ENCODE data around the gene ENO1.
A peak's percentile ranks its signal among the peaks of the same experiment; 100 is the strongest.

ENO1 gene

GRCh38 chr1:8871965-8872399 is 6.5 kb downstream of the ENO1 start:
- DNase-seq (ENCODE audit: low read depth in 2 of 3, low spot score in 2 of 3): no peak

DNA sequence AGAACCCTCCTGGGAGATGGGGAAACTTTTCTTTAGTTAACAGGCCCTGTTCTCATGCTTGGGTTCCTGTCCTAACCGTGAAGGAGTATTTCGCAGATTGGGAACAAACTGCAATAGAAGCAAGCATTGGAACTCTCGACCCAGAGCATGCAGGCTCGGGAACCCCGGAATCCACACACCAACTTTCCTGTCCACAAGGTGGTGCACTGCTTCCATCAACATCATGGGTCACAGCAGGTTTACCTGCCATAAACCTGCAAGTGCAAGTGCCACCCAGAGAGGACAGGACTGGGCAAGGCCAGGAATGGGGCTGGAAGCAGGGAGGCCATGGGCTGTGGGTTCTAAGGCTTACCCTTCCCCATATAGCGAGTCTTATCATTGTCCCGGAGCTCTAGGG is 6.9 kb downstream of the ENO1 start:
- DNase-seq (ENCODE audit: low read depth in 2 of 3, low spot score in 2 of 3): no peak

- no peak for DNase-seq (ENCODE audit: low read depth in 2 of 3, low spot score in 2 of 3)
Observed at GRCh38 chr1:8870616-8871538, 7.6 kb downstream of the ENO1 start.

- no peak for DNase-seq (ENCODE audit: low read depth in 2 of 3, low spot score in 2 of 3)
Observed at GRCh38 chr1:8870103-8870502, 8.4 kb downstream of the ENO1 start.

- no peak for DNase-seq (ENCODE audit: low read depth in 2 of 3, low spot score in 2 of 3)
Observed at GRCh38 chr1:8867878-8868567, 10.5 kb downstream of the ENO1 start.

DNA sequence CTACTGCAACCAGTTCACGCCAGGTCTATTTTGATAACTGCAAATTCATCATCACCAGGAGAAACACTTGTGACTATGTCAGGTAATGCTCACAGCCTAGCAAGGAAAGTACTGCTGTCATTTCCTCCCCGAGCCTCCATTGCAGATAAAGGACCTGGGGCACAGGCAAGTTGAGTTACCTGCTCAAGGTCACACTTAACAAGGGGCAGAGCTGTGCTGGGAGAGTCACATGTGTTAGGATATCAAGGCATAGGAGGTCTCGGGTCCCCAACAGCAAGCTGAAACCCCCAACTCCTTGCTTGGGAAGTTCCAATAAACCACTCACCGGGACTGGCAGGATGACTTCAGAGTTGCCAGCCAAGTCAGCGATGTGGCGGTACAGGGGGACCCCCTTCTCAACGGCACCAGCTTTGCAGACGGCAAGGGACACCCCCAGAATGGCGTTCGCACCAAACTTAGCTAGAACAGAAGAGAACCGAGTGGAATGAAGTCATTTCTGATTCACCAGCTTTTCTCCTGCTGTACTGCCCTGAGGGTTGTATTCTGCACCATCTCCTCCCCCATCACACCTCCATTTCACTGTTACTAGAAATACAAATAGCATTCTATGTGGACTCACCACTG is 11.6 kb downstream of the ENO1 start:
- no peak for DNase-seq (ENCODE audit: low read depth in 2 of 3, low spot score in 2 of 3)

DNA sequence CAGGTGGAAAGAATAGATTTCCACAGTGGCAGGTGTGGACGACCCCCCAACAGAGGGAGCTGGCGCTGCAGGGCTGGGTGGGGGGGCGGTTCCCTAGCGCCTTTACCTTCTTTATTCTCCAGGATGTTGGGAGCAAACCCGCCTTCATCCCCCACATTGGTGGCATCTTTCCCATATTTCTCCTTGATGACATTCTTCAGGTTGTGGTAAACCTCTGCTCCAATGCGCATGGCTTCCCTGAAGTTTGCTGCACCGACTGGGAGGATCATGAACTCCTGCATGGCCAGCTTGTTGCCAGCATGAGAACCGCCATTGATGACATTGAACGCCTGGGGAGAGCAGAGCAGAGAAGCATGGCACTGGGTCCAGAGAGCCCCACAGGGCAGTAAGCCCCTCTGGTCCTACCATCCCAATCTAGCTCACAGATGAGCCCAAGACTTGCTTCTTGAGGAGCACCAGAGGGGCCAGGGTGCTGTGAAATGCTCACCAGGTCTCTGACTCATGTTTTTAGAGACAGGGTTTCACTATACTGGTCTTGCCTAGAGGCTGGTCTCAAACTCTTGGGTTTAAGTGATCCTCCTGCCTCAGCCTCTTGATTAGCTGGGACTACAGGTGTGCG is 12.2 kb downstream of the ENO1 start:
- DNase-seq (ENCODE audit: low read depth in 2 of 3, low spot score in 2 of 3): no peak

DNA sequence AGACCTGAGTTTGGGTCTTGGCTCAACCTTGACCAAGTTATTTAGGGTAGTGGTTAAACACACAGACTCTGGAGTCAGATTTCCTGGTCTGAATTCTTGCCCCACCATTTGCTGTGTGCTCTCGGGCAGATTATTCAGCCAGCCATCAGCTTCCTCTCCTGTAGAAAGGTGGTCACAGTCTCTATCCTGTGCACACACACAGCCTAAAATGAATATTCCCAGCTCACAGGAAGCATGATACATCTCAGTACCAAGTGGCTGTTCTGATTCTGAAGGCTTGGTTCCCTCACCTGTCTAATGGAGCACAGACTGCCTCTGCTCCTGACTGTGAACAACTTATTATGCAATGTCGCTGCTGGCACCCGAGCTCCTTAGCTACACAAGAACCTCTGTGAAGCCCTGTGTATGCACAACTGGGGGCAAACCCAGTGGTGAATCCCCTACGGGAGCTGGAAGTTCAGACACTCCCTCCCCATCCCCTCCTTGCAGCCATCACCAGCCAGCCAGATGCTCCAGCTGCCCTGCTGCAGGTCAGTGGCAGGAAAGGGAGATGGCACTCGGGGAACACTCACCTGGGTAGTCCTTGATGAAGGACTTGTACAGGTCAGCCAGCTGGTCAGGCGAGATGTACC is 13.7 kb downstream of the ENO1 start:
- no peak for DNase-seq (ENCODE audit: low read depth in 2 of 3, low spot score in 2 of 3)

DNA sequence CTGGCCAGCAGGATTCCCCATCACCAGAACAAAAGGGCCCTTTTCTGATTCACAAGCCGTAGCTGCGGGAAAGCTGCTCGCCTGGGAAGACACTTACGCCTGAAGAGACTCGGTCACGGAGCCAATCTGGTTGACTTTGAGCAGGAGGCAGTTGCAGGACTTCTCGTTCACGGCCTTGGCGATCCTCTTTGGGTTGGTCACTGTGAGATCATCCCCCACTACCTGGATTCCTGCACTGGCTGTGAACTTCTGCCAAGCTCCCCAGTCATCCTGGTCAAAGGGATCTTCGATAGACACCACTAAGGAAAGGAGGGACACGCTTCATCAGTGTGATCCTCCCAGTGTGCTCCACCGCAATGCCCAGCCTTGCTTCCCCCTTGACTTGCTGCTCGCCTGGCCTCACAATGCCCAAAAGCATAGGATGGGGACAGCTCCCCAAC is 14.7 kb downstream of the ENO1 start:
- DNase-seq (ENCODE audit: low read depth in 2 of 3, low spot score in 2 of 3): no peak

DNA sequence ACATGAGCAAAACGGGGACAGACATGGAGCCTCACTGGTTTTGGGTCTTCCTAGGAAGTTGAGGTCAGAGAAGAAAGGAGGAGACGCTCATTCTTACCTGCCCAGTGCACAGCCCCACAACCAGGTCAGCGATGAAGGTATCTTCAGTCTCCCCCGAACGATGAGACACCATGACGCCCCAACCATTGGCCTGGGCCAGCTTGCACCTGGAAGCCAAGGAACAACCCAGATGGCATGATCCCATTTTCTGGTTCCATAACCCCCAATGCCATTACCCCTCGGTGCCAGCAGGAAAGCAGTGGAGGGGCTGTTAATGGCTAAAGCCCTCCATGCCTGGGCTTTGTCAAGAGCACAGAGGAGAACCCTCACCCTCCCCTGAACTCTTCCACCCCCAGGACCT is 15.3 kb downstream of the ENO1 start:
- no peak for DNase-seq (ENCODE audit: low read depth in 2 of 3, low spot score in 2 of 3)

DNA sequence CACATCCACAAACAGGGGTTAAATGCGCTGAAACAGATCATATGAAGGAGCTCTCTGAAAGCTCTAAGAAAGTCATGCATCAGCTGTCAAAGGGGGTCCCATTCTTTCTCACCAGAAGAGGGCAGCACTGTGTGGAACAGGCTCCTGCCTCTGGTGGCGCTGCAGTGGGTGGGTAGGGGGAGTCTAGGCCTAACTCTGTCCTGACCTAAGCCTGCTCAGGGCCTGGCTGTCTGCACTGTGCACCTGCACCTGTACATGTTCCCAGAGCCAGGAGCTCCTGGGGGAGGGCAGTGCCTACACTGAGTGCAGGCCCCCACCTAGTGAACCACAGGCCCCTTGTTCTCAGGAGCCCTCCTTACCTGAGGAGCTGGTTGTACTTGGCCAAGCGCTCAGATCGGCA is 16.0 kb downstream of the ENO1 start:
- no peak for DNase-seq (ENCODE audit: low read depth in 2 of 3, low spot score in 2 of 3)

DNA sequence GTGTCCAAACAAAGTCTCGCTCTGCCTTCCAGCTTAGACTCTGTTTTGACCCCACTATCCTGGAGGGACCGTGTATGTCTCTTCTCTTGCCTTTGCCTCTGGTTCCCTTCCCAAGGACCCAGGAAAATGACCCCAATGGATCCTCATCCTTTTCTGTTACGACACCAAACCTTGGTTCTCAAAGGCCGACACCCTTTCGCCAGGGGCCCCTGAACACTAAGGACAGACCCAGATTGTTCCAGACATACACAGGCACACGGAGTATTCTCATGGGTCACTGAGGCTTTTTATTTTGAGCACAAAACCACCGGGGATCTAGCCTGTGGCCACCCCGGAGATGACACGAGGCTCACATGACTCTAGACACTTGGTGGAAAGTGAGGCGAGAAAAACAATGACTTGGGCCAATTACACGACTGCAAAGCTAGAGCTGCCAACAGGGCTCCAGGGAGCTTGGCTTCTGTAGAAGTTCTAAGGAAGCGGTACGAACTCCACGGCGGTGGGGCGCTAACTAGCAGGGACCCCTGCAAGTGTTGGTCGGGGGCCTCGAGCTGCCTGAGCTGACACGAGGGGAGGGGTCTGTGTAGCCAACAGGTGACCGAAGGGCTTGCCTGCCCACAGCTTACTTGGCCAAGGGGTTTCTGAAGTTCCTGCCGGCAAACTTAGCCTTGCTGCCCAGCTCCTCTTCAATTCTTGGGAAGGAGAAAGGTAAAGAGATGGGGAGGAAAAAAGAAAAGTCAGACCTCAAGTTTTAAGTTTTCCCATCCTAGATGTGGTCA is 17.6 kb downstream of the ENO1 start:
- no peak for DNase-seq (ENCODE audit: low read depth in 2 of 3, low spot score in 2 of 3)

- DNase-seq (ENCODE audit: low read depth in 2 of 3, low spot score in 2 of 3): no peak
Observed at GRCh38 chr1:8858888-8859706, 19.4 kb downstream of the ENO1 start.

DNA sequence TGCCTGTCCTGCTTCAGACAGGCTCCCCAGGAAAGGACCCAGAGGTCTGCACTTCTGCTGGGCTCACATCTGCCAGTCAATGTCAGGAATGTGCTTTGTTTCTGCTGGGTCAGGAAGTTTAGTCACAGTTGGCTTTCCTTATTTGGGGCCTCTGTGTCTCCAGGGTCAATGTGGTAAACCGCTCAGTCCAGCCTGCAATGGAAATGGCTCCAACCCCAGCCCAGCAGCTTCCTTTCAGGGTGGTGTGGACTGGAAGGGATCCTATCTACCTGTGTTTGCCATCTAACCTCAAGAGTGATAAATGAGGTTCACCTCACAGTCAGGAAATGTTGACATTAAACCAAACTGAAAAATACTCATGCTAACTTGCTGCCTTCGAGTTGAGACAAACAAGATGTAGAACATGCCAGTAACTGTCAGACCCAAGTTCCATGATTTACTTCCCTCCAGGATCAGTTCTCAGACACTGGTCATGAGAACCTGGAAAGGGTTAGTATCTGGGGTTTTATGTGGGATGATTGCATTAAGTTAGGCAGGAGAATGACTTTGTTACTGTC is 20.3 kb downstream of the ENO1 start:
- no peak for DNase-seq (ENCODE audit: low read depth in 2 of 3, low spot score in 2 of 3)

GRCh38 chr1:8856689-8857412 is 21.6 kb downstream of the ENO1 start:
- DNase-seq (ENCODE audit: low read depth in 2 of 3, low spot score in 2 of 3): no peak

DNA sequence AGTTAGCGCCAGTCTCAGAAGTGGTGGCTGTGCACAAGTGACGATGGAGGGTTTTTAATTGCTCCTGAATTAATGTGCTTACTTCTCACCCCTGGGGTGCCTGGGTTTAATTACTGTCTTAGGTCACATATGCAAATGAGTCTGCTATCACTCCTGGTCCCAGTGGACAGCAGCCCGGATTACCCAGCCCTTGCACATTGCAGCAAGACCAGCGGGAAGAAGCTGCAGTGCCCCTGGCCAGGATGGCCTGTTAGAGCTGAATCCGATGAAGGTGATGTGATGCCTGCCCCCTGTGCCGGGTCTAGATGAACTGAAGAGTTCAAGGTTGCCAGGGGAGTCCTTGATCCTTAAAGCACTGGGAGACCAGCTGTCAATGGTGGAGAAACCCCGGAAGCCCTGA is 24.2 kb downstream of the ENO1 start:
- DNase-seq (ENCODE audit: low read depth in 2 of 3, low spot score in 2 of 3): no peak

GRCh38 chr1:8851060-8851459 is 27.4 kb downstream of the ENO1 start:
- DNase-seq (ENCODE audit: low read depth in 2 of 3, low spot score in 2 of 3): no peak

DNA sequence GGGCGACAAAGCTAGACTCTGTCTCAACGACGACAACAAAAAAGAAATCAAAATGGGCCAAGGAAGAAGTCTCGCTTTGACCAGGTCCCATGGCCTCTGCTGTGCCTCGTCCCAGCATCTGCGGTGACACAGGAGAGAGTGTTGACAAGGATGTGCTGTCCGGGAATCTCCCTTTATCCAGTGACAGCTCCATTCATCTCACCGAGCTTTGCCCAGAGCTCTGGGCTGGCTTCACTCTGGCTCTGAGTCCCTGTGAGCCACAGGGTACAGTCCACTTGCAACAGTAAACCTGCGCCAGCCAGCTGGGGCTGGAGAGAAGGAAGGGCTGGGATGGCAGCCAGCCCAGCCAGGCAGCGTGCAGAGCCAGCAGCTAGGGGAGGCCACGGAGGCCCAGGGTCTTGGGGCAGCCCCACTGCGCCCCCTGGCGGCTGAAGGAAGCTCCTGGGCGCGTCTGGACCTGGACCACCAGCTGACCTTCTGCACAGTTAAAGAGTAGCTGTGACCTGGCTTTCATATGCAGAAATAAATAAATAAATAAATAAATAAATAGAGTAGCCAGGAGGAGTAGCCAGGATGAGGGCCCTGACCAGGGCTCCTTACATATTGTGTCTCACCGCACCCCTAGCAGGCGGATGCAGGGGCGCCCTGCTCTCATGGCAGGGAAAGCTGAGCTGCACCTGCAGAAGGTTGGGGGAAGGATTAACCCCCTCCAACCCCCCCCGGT is 29.7 kb downstream of the ENO1 start:
- DNase-seq (ENCODE audit: low read depth in 2 of 3, low spot score in 2 of 3): peak in 2 of 3 experiments; percentile 41 to 62
